Measurements from ENCODE around the gene SAMD4B.

Gene SAMD4B

GRCh38 chr19:39360599-39360998 lies 18.4 kb downstream of the SAMD4B start:
- no peak overlapping the region for H3K9ac ChIP-seq (ENCODE audit: low read length)
- TF ChIP-seq EZH2 (IDR thresholded peaks at IDR 0.05; ENCODE audit: borderline replicate concordance, low read length) = no peak
- TF ChIP-seq, protein P1, sequence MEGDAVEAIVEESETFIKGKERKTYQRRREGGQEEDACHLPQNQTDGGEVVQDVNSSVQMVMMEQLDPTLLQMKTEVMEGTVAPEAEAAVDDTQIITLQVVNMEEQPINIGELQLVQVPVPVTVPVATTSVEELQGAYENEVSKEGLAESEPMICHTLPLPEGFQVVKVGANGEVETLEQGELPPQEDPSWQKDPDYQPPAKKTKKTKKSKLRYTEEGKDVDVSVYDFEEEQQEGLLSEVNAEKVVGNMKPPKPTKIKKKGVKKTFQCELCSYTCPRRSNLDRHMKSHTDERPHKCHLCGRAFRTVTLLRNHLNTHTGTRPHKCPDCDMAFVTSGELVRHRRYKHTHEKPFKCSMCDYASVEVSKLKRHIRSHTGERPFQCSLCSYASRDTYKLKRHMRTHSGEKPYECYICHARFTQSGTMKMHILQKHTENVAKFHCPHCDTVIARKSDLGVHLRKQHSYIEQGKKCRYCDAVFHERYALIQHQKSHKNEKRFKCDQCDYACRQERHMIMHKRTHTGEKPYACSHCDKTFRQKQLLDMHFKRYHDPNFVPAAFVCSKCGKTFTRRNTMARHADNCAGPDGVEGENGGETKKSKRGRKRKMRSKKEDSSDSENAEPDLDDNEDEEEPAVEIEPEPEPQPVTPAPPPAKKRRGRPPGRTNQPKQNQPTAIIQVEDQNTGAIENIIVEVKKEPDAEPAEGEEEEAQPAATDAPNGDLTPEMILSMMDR (IDR thresholded peaks at IDR 0.05; ENCODE audit: low read length) = no peak
- no peaks in the 10 kb centered on the region for H3K9me2 ChIP-seq (ENCODE audit: low read depth, low read length)
- no peak overlapping the region for H2AFZ ChIP-seq (ENCODE audit: low read length)
- H3K27me3 ChIP-seq (ENCODE audit: insufficient read depth, low read length) = no peaks in the 10 kb centered on the region
- H3K4me1 ChIP-seq (ENCODE audit: insufficient read depth, low read length, severe bottlenecking) = peaks cover 20% of the 10 kb centered on the region
- H3K27ac ChIP-seq (ENCODE audit: low read depth, low read length, poor library complexity, severe bottlenecking) = no peak overlapping the region
- no peaks in the 10 kb centered on the region for H3K9me3 ChIP-seq (ENCODE audit: low read length)
- no peaks in the 10 kb centered on the region for H4K20me1 ChIP-seq (ENCODE audit: insufficient read depth, low read length)
- no peaks in the 10 kb centered on the region for H3K79me2 ChIP-seq (ENCODE audit: insufficient read depth, low read length)
- peaks cover 73% of the 10 kb centered on the region for H3K36me3 ChIP-seq (ENCODE audit: insufficient read depth, low read length)
- H3F3A ChIP-seq (ENCODE audit: insufficient read depth, low read length) = no peaks in the 10 kb centered on the region
- H3K4me2 ChIP-seq (ENCODE audit: low read length) = no peak overlapping the region
- no peak overlapping the region for H3K4me3 ChIP-seq (ENCODE audit: low read depth, low read length, poor library complexity, severe bottlenecking)

GRCh38 chr19:39362682-39363657 lies 20.7 kb downstream of the SAMD4B start:
- peak overlapping the region; percentile 1; the same call in 1 of the 2 replicates for H3K9ac ChIP-seq (ENCODE audit: low read length)
- no peak overlapping the region for H2AFZ ChIP-seq (ENCODE audit: low read length)
- H3K79me2 ChIP-seq (ENCODE audit: insufficient read depth, low read length) = no peaks in the 10 kb centered on the region
- TF ChIP-seq, protein P1 (IDR thresholded peaks at IDR 0.05; ENCODE audit: low read length) = no peak
- no peak for TF ChIP-seq EZH2 (IDR thresholded peaks at IDR 0.05; ENCODE audit: borderline replicate concordance, low read length)
- H3K4me2 ChIP-seq (ENCODE audit: low read length) = no peak overlapping the region
- H3K36me3 ChIP-seq (ENCODE audit: insufficient read depth, low read length) = peaks cover 60% of the 10 kb centered on the region
- H3K27me3 ChIP-seq (ENCODE audit: insufficient read depth, low read length) = no peaks in the 10 kb centered on the region
- H3K4me1 ChIP-seq (ENCODE audit: insufficient read depth, low read length, severe bottlenecking) = peaks cover 20% of the 10 kb centered on the region
- H3K4me3 ChIP-seq (ENCODE audit: low read depth, low read length, poor library complexity, severe bottlenecking) = no peak overlapping the region
- H3K9me2 ChIP-seq (ENCODE audit: low read depth, low read length) = no peaks in the 10 kb centered on the region
- H3K9me3 ChIP-seq (ENCODE audit: low read length) = no peaks in the 10 kb centered on the region
- H3F3A ChIP-seq (ENCODE audit: insufficient read depth, low read length) = no peaks in the 10 kb centered on the region
- peak overlapping the region; percentile 83 for H3K27ac ChIP-seq (ENCODE audit: low read depth, low read length, poor library complexity, severe bottlenecking)
- no peaks in the 10 kb centered on the region for H4K20me1 ChIP-seq (ENCODE audit: insufficient read depth, low read length)

DNA sequence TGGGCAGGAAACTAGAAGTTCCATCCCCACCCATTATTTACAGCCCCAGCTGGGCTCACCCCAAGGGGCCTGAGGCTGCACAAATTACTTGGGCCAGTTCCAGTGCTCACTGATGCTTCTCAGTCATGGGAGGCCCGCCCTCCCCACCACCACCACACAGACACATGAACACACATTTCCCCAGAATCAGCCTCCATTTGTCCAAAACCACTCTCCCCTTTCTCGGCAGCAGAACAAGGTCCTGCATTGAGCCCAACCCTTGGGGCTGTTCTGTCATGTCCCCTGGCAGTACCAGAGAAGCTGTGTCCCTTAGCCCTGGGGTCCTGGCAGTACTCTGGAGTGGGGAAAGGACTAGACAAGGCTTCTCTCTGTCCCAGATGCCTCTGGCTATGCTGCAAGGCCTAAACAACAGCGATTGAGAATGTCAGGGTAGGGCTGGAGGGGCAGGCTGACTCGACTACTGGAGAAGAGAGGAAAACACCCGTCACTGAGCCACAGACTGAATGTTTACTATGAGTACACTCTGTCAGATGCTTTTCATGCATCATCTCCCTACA lies 21.8 kb downstream of the SAMD4B start:
- Histone ChIP-seq H3K9me2 (ENCODE audit: low read depth, low read length) (no peaks in the 10 kb centered on the region), H3K4me2 (ENCODE audit: low read length) (no peak overlapping the region), H4K20me1 (ENCODE audit: insufficient read depth, low read length) (no peaks in the 10 kb centered on the region), H3K27me3 (ENCODE audit: insufficient read depth, low read length) (no peaks in the 10 kb centered on the region), H3K4me1 (ENCODE audit: insufficient read depth, low read length, severe bottlenecking) (peaks cover 20% of the 10 kb centered on the region), H3K79me2 (ENCODE audit: insufficient read depth, low read length) (no peaks in the 10 kb centered on the region), H3K36me3 (ENCODE audit: insufficient read depth, low read length) (peaks cover 58% of the 10 kb centered on the region), H3K27ac (ENCODE audit: low read depth, low read length, poor library complexity, severe bottlenecking) (peak overlapping the region; percentile 83), H3K9me3 (ENCODE audit: low read length) (no peaks in the 10 kb centered on the region), H3K9ac (ENCODE audit: low read length) (peak overlapping the region; percentile 14; the same call in 1 of the 2 replicates), H3K4me3 (ENCODE audit: low read depth, low read length, poor library complexity, severe bottlenecking) (no peak overlapping the region), H2AFZ (ENCODE audit: low read length) (no peak overlapping the region), H3F3A (ENCODE audit: insufficient read depth, low read length) (no peaks in the 10 kb centered on the region)
- TF ChIP-seq EZH2 (IDR thresholded peaks at IDR 0.05; ENCODE audit: borderline replicate concordance, low read length) = no peak
- TF ChIP-seq, protein P1 (IDR thresholded peaks at IDR 0.05; ENCODE audit: low read length) = no peak
